HUDEP-2 (cell line): ENCODE measurements around the gene RABGEF1.
"Not testable (repeated sequence)": the region's sequence is repeated elsewhere in the genome, so short reads cannot be mapped to it uniquely, and the experiment has no call there.

Experiments
- DNase-seq, 76 experiments: peaks; one replicate each; lab custom pipeline; 2025; ENCODE audit not compliant: unreplicated experiment in 76 of 76; lab: John Stamatoyannopoulos, UW

Gene RABGEF1

GRCh38 chr7:66763633-66764355, 23.3 kb downstream of the RABGEF1 start:
- DNase-seq = not testable (repeated sequence)

- DNase-seq = not testable (repeated sequence)
These were observed 24.4 kb downstream of the RABGEF1 start for GRCh38 chr7:66764905-66765304.

GRCh38 chr7:66765322-66766025, 24.9 kb downstream of the RABGEF1 start:
- DNase-seq = not testable (repeated sequence)

- DNase-seq = no peak
These were observed 25.5 kb downstream of the RABGEF1 start for GRCh38 chr7:66766041-66766440.

GRCh38 chr7:66767486-66767885, 27.0 kb downstream of the RABGEF1 start:
- not testable (repeated sequence) for DNase-seq

GRCh38 chr7:66768865-66769832, 28.6 kb downstream of the RABGEF1 start:
- no peak for DNase-seq

GRCh38 chr7:66769833-66770512, 29.4 kb downstream of the RABGEF1 start:
- no peak for DNase-seq

- no peak for DNase-seq
These were observed 31.3 kb downstream of the RABGEF1 start for GRCh38 chr7:66771795-66772194.

- DNase-seq = not testable (repeated sequence)
These were observed 33.2 kb downstream of the RABGEF1 start for GRCh38 chr7:66773744-66774143.

GRCh38 chr7:66776383-66776782, 35.9 kb downstream of the RABGEF1 start:
- DNase-seq = peak in 2 of 76 experiments; percentile 1 to 3

- DNase-seq = no peak
These were observed 36.4 kb downstream of the RABGEF1 start for GRCh38 chr7:66776800-66777442.

- no peak for DNase-seq
These were observed 37.7 kb downstream of the RABGEF1 start for GRCh38 chr7:66778201-66778600.

GRCh38 chr7:66779669-66780409, 39.3 kb downstream of the RABGEF1 start:
- DNase-seq = no peak

GRCh38 chr7:66781408-66782090, 41.0 kb downstream of the RABGEF1 start:
- no peak for DNase-seq

GRCh38 chr7:66782875-66783274, 42.3 kb downstream of the RABGEF1 start:
- not testable (repeated sequence) for DNase-seq

- not testable (repeated sequence) for DNase-seq
These were observed 43.5 kb downstream of the RABGEF1 start for GRCh38 chr7:66783887-66784595.

GRCh38 chr7:66790196-66790595, 49.7 kb downstream of the RABGEF1 start:
- DNase-seq = no peak

GRCh38 chr7:66790725-66791124, 50.2 kb downstream of the RABGEF1 start:
- no peak for DNase-seq
